Lung (tissue), 12 donors: ENCODE measurements around the gene USP5. TPM values are rescaled to one million over a fixed set of nuclear protein-coding genes. Genes with fewer than 3 reads are reported as not detected.
"Not testable (repeated sequence)": the region's sequence is repeated elsewhere in the genome, so short reads cannot be mapped to it uniquely, and the experiment has no call there.

ENCODE experiments used
- ATAC-seq: fragments of 200-7000 bp; cut with Tn5 transposase; one replicate; pipeline ENCODE4 v1.9.1; 2020; ENCODE audit warnings: moderate number of reproducible peaks; ENCODE audit not compliant: insufficient read depth, low FRiP score
- DNase-seq, 3 donors: peaks; one replicate each; pipeline ENCODE4 v3.0.0-alpha.2; 2013 to 2017
- H3K27ac ChIP-seq, 2 donors: one replicate each; pipeline ENCODE4 v1.5.1; 2013; ENCODE audit warnings: mild to moderate bottlenecking in 2 of 2, moderate library complexity in 2 of 2, control low read depth in 1 of 2, inconsistent platforms in 1 of 2, low read depth in 1 of 2, low read length in 1 of 2
- H3K27me3 ChIP-seq, 3 donors: one replicate each; pipeline ENCODE4 v1.5.1; 2013; ENCODE audit warnings: low read length in 2 of 3; ENCODE audit not compliant: control insufficient read depth in 3 of 3, insufficient read depth in 3 of 3
- H3K36me3 ChIP-seq, 4 donors: one replicate each; pipeline ENCODE4 v1.5.1; 2013; ENCODE audit warnings: low read length in 4 of 4, mild to moderate bottlenecking in 1 of 4, moderate library complexity in 1 of 4; ENCODE audit not compliant: control insufficient read depth in 4 of 4, insufficient read depth in 4 of 4
- H3K4me1 ChIP-seq, 5 donors: one replicate each; pipeline ENCODE4 v1.5.1; 2013; ENCODE audit warnings: low read length in 5 of 5, mild to moderate bottlenecking in 2 of 5, moderate library complexity in 1 of 5; ENCODE audit not compliant: control insufficient read depth in 5 of 5, insufficient read depth in 5 of 5
- H3K4me3 ChIP-seq: one replicate; pipeline ENCODE4 v1.5.1; 2013; ENCODE audit warnings: mild to moderate bottlenecking, control low read depth, moderate library complexity
- H3K9ac ChIP-seq, 2 donors: one replicate each; pipeline ENCODE4 v1.5.1; 2013; ENCODE audit warnings: low read length in 2 of 2, control low read depth in 1 of 2; ENCODE audit not compliant: insufficient read depth in 1 of 2
- H3K9me3 ChIP-seq, 4 donors: one replicate each; pipeline ENCODE4 v1.5.1; 2013; ENCODE audit warnings: low read length in 3 of 4, mild to moderate bottlenecking in 1 of 4, moderate library complexity in 1 of 4; ENCODE audit not compliant: control insufficient read depth in 4 of 4, insufficient read depth in 3 of 4
- CTCF ChIP-seq: IDR thresholded peaks from 2 replicates; pipeline ENCODE4 v1.5.1; 2012; ENCODE audit warnings: mild to moderate bottlenecking; ENCODE audit errors: control extremely low read depth, extremely low read depth
- WGBS, 2 donors: extraction: QIAGEN DNeasy Blood & Tissue Kit; methylation state at CpG; one replicate each; pipeline ENCODE4 v1.1.7; 2013; 5-methylcytosine and 5-hydroxymethylcytosine counted together
- polyA plus RNA-seq, 2 donors: library from polyadenylated mRNA; stranded (reverse); fragments of 200-250 nt; gene quantifications; one replicate each; pipeline ENCODE4 v1.2.1, GENCODE V29; 2013
- total RNA-seq, 2 donors: library from RNA; depleted of rRNA in 1 of 2; stranded (reverse); fragments of >200 nt in 1 of 2; gene quantifications; one replicate each; pipeline ENCODE4 v1.2.1, GENCODE V29; 2014 to 2021
- donor health status: control.
- donor health status: control.
- donor health status: Bipolar disorder and iron deficiency.
- donor health status: healthy.
- donor health status: DM: yes; HTN: yes; CAD: no.

The USP5 gene
- total and polyA plus RNA-seq, 4 donors: 24.8 to 92.1 (median 36.7) TPM

DNA sequence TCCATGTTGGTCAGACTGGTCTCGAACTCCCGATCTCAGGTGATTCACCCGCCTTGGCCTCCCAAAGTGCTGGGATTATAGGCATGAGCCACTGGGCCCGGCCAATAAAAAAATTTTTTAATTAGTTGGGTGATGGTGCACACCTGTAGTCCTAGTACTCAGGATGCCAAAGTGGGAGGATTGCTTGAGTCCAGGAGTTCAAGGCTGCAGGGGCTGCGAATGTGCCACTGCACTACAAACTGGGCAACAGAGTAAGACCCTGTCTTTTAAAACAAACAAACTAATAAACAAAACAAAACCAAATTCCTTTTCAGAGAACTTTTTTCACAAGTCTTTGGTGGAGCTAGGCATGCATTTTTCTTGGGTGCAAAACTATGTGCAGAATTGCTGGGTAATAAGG lies 31.3 kb downstream of the USP5 start:
- no peaks in the 10 kb centered on the region for H3K27me3 ChIP-seq
- WGBS, 2 donors: 97 to 100% methylated on average over 5 of the region's 5 CpGs
- H3K4me3 ChIP-seq: no peak overlapping the region
- no peak for DNase-seq
- peaks cover 0 to 13% (median 6%) of the 10 kb centered on the region in 4 donors for H3K36me3 ChIP-seq
- no peak overlapping the region for H3K27ac ChIP-seq
- no peak for ATAC-seq
- H3K9ac ChIP-seq: no peak overlapping the region
- H3K9me3 ChIP-seq: no peaks in the 10 kb centered on the region
- H3K4me1 ChIP-seq: no peaks in the 10 kb centered on the region
- no peak for TF ChIP-seq CTCF

DNA sequence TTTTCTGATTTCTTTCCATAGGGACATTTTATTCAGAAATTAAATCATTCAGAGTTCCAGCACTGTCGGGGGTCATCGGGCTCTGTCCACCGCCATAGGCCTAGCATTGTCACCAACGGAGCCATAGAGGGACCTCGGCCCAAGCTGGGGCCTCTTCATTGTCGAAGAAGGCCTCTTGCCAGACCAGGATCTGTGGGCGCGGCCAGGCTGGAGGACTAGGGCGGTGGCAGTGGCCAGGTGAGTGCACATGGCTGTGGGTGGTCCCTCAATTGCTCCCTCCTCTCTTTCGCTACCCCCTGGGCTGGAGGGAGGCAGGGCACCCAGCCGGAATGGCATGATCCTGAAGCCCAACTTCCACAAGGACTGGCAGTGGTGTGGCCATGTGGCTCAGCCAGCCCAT lies 31.7 kb downstream of the USP5 start:
- Histone ChIP-seq H3K27me3 (no peaks in the 10 kb centered on the region), H3K27ac (peak overlapping the region in 1 of 2 donors; percentile 1), H3K9ac (no peak overlapping the region), H3K4me1 (no peaks in the 10 kb centered on the region), H3K4me3 (no peak overlapping the region), H3K9me3 (no peaks in the 10 kb centered on the region), H3K36me3 (peaks cover 0 to 13% (median 6%) of the 10 kb centered on the region in 4 donors)
- DNase-seq (no peak), ATAC-seq (no peak)
- 87 to 88% methylated on average over 11 of the region's 11 CpGs for WGBS, 2 donors
- no peak for TF ChIP-seq CTCF

DNA sequence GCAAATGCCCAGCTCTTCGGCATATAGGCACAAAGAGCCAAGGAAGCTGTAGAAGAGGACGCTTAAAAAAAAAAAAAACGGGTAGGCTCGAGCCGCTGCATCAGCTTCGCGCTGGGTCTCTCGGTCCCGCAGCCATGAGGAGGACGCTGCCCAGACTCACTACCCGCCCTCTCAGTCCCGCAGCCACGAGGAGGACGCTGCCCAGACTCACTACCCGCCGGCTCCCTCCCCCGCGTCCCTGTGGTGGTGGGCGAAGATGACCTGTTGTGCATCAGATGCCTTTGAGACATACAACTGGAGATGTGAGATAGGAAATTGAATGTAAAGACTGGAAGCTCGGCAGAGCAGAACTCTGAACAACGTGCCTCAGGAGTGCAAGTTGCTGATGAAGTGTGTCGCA lies 32.6 kb downstream of the USP5 start:
- H3K36me3 ChIP-seq: peaks cover 0 to 13% (median 6%) of the 10 kb centered on the region in 4 donors
- ATAC-seq: no peak
- no peak overlapping the region for H3K9ac ChIP-seq
- WGBS, 2 donors: 88 to 93% methylated on average over 22 of the region's 22 CpGs
- no peaks in the 10 kb centered on the region for H3K4me1 ChIP-seq
- H3K4me3 ChIP-seq: no peak overlapping the region
- TF ChIP-seq CTCF: no peak
- no peak for DNase-seq
- no peaks in the 10 kb centered on the region for H3K27me3 ChIP-seq
- no peaks in the 10 kb centered on the region for H3K9me3 ChIP-seq
- peak overlapping the region in 1 of 2 donors; percentile 33 for H3K27ac ChIP-seq

- peak overlapping the region in 1 of 2 donors; percentile 72 for H3K27ac ChIP-seq
Measured at GRCh38 chr12:6886206-6886999, 34.5 kb downstream of the USP5 start.

More at GRCh38 chr12:6886206-6886999, 34.5 kb downstream of the USP5 start:
- peaks cover 0 to 13% (median 6%) of the 10 kb centered on the region in 4 donors for H3K36me3 ChIP-seq
- H3K27me3 ChIP-seq, H3K4me3 ChIP-seq, ATAC-seq, DNase-seq, H3K9ac ChIP-seq, H3K4me1 ChIP-seq, H3K9me3 ChIP-seq: not testable (repeated sequence)
- WGBS, 2 donors: 55 to 62% methylated on average over 11 to 12 of the region's 15 CpGs
